GM13977 (cell line): ENCODE measurements around the gene CYB561.

Experiments
- DNase-seq: peaks from one replicate; pipeline ENCODE4 v3.0.0; 2012; ENCODE audit warnings: low spot score
- CTCF ChIP-seq: IDR thresholded peaks from 2 replicates; pipeline ENCODE4 v1.5.1; 2012; ENCODE audit warnings: mild to moderate bottlenecking, control low read depth; ENCODE audit not compliant: insufficient read depth; ENCODE audit errors: extremely low read depth, missing control alignments
- in situ Hi-C: fragments of 300-500 bp; cut with MboI; formaldehyde crosslinking; loops from one replicate; pipeline ENCODE4 v1.12.0; 2022; ENCODE audit warnings: low sequenced_read_pairs, low pct_unique_long_range_greater_than_20kb, mixed read lengths, inconsistent platforms; ENCODE audit not compliant: unreplicated experiment

CYB561 gene

GRCh38 chr17:63440770-63441335, 5.3 kb downstream of the CYB561 start:
- no peak for DNase-seq
- TF ChIP-seq CTCF: no peak
- in situ Hi-C loops: loop anchor here (25.0 kb wide), 1 partner anchor 396 kb away; the partner anchor contains the start of genes FTSJ3, PSMC5 and SMARCD2

- in situ Hi-C loops: loop anchor here (25.0 kb wide), 1 partner anchor 397 kb away; the partner anchor contains the start of genes FTSJ3, PSMC5 and SMARCD2
- no peak for TF ChIP-seq CTCF
- no peak for DNase-seq
Observed at GRCh38 chr17:63440127-63440769, 5.9 kb downstream of the CYB561 start.

DNA sequence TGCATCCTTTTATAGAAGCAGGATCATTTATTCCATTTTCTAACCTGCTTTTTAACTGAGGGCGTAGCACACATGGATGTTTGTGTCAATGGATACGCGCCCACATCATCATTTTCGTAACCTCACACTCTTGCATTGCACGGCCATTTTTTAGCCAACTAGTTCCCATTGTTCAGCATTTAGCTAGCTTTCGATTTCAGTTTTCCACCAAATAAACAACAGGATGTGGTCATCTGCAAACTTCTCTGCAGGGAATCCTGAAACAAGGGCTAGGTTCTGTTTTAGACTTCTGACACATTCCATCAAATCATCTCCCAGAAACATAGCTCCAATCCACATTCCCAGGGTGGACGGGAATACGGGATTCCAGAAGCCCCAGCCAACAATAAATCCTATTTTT, 6.4 kb downstream of the CYB561 start:
- no peak for TF ChIP-seq CTCF
- no peak for DNase-seq
- in situ Hi-C loops: loop anchor here (25.0 kb wide), 1 partner anchor 398 kb away; the partner anchor contains the start of genes FTSJ3, PSMC5 and SMARCD2

DNA sequence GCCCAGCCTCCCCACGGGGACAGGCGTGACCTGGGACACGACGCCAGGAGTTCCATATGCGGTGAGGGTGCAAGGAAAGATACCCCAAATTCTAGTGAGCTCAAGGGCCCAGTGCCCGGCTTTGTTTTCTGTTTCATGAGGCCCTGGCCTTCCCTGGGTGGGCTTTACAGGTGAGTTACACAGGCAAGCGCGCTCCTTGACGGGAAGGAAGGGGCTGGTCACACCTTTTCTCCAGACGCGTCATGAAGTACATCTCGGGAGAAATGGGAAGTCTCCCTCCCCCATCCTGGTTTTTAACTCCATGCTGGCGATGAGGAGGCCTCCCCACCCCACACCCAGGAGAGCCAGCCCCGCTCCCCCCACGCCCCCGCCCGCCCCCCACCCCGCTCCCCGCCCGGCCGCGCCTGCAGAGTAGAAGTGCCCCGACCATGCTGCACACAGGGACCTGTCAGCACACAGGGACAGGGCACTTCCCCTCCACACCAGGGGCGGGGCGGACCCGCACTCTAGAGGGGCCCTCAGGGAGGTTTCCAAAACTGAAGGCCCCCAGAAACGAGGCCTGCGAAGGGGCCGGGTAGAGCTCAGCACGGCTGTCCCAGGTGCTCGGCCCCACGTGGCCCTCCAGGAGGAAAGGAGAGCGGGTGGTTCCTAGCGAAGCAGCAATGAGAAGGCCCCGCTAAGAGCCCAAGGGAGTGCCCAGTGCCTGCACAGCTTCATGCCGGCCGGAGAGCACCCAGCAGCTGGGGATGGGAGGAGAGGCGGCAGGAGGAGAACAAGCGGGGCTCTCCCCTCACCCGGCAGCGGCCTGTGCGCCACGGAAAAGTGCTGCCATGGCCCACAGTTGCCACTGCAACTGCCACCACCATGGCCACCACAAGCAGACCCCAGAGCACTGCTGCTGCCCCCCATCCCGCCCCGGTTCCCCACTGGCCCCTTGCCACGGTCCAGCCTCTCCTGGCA, 7.7 kb downstream of the CYB561 start:
- in situ Hi-C loops: loop anchor here (25.0 kb wide), 1 partner anchor 399 kb away; the partner anchor contains the start of genes FTSJ3, PSMC5 and SMARCD2
- no peak for TF ChIP-seq CTCF
- no peak for DNase-seq

- in situ Hi-C loops: loop anchor here (25.0 kb wide), 1 partner anchor 400 kb away; the partner anchor contains the start of genes FTSJ3, PSMC5 and SMARCD2
- TF ChIP-seq CTCF: no peak
- DNase-seq: no peak
Observed at GRCh38 chr17:63437287-63438091, 8.6 kb downstream of the CYB561 start.
